ENCODE results near the gene PUS7. TPM values are rescaled to one million over a fixed set of nuclear protein-coding genes. Genes with fewer than 3 reads are reported as not detected.
A peak's percentile ranks its signal among the peaks of the same experiment; 100 is the strongest.
"Not testable (repeated sequence)": the region's sequence is repeated elsewhere in the genome, so short reads cannot be mapped to it uniquely, and the experiment has no call there.

PUS7 gene
- total RNA-seq, 2 experiments from 2014 or later, result 13.1 to 19.4 TPM

DNA sequence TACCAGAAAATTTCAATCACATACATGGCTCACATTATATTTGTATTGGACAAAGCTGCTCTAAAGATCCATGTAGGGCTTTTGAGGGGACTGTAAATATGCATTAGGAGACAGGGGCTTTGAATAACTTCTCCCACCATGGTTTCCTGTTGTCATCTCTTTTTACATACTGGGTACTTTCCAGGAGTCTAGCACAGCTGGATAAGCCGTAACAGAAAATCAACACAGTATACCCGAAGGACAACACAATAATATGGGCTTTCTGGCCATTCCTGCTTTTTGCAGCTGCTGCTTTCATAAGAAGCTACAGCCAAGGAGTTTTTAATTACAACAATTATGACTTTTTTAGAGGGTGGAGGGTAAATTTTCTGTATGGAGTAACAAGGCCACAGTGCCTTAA, 70.0 kb downstream of the PUS7 start:
- Mint-ChIP-seq H3K27ac (no peak overlapping the region), H3K9me3 (ENCODE audit: low read depth) (no peaks in the 10 kb centered on the region), H3K27me3 (no peaks in the 10 kb centered on the region), H3K4me3 (no peak overlapping the region), H3K4me1 (peaks cover 13% of the 10 kb centered on the region), H3K36me3 (peaks cover 8% of the 10 kb centered on the region)
- CTCF ChIA-PET, result no interaction called here
- DNase-seq (no peak), ATAC-seq (no peak)

- not testable (repeated sequence) for DNase-seq; H3K4me3 Mint-ChIP-seq; H3K27ac Mint-ChIP-seq; H3K36me3 Mint-ChIP-seq; ATAC-seq; H3K27me3 Mint-ChIP-seq; H3K9me3 Mint-ChIP-seq (ENCODE audit: low read depth)
- CTCF ChIA-PET, result interaction anchor here (0.6 kb wide), 1 partner anchor 106 kb away, joined by 3 read pairs; no protein-coding TSS in a partner anchor
- H3K4me1 Mint-ChIP-seq, result peaks cover 13% of the 10 kb centered on the region
These were observed 71.2 kb downstream of the PUS7 start for GRCh38 chr7:105450870-105451269.

GRCh38 chr7:105450177-105450861, 71.8 kb downstream of the PUS7 start:
- DNase-seq (no peak), ATAC-seq (no peak)
- H3K27ac Mint-ChIP-seq, result no peak overlapping the region
- CTCF ChIA-PET, result interaction anchor here (0.6 kb wide), 1 partner anchor 106 kb away, joined by 3 read pairs; no protein-coding TSS in a partner anchor
- H3K27me3 Mint-ChIP-seq, result no peaks in the 10 kb centered on the region
- no peaks in the 10 kb centered on the region for H3K9me3 Mint-ChIP-seq (ENCODE audit: low read depth)
- H3K4me1 Mint-ChIP-seq, result peaks cover 13% of the 10 kb centered on the region
- peaks cover 5% of the 10 kb centered on the region for H3K36me3 Mint-ChIP-seq
- no peak overlapping the region for H3K4me3 Mint-ChIP-seq

DNA sequence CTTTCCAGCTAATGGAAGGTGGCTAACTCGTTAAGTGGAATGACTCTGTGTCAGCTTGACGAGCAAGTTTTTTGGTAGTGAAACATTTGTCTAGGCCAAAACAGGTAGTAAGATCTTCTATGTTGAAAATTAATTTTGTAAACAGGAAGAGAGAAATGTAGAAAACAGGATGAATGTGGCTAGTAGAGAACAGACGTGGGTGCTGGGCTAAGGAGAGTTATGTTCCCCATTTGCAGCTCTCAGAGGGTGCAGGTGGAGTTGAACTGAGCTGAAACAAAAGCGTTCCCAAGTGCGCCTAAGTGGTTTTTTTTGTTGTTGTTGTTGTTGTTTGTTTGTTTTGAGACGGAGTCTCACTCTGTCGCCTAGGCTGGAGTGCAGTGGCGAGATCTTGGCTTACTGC, 73.9 kb downstream of the PUS7 start:
- Mint-ChIP-seq H3K4me1 (peaks cover 13% of the 10 kb centered on the region), H3K27ac (peak overlapping the region; percentile 75), H3K36me3 (peaks cover 5% of the 10 kb centered on the region), H3K27me3 (no peaks in the 10 kb centered on the region), H3K9me3 (ENCODE audit: low read depth) (no peaks in the 10 kb centered on the region), H3K4me3 (no peak overlapping the region)
- ATAC-seq (no peak), DNase-seq (no peak)
- CTCF ChIA-PET, result no interaction called here

- CTCF ChIA-PET, result no interaction called here
- H3K4me1 Mint-ChIP-seq, result peaks cover 13% of the 10 kb centered on the region
- no peak for ATAC-seq
- H3K36me3 Mint-ChIP-seq, result peaks cover 3% of the 10 kb centered on the region
- no peak for DNase-seq
- H3K27me3 Mint-ChIP-seq, result no peaks in the 10 kb centered on the region
- no peak overlapping the region for H3K4me3 Mint-ChIP-seq
- H3K9me3 Mint-ChIP-seq (ENCODE audit: low read depth), result no peaks in the 10 kb centered on the region
- H3K27ac Mint-ChIP-seq, result no peak overlapping the region
These were observed 77.6 kb downstream of the PUS7 start for GRCh38 chr7:105444342-105444987.

- H3K9me3 Mint-ChIP-seq (ENCODE audit: low read depth); ATAC-seq; H3K36me3 Mint-ChIP-seq; DNase-seq; H3K4me1 Mint-ChIP-seq; H3K4me3 Mint-ChIP-seq; H3K27me3 Mint-ChIP-seq; H3K27ac Mint-ChIP-seq; CTCF ChIA-PET: not testable (repeated sequence)
These were observed 79.9 kb downstream of the PUS7 start for GRCh38 chr7:105442214-105442613.

- peaks cover 2% of the 10 kb centered on the region for H3K4me1 Mint-ChIP-seq
- DNase-seq, result no peak
- CTCF ChIA-PET, result interaction anchor here (1.3 kb wide), 1 partner anchor 10 kb away, joined by 4 read pairs; no protein-coding TSS in a partner anchor
These were observed 82.7 kb downstream of the PUS7 start for GRCh38 chr7:105439174-105439893.

DNA sequence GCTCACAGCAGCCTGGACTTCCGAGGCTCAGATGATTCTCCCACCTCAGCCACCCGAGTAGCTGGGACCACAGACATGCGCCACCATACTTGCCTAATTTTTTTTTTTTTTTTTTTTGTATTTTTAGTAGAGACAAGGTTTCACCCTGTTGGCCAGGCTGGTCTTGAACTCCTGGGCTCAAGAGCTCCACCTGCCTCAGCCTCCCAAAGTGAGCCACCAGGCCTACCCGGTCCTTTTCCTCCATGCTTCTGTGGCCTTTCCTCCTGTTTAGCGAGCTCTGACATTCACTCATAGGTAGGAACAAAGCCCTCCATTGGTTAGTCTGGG, 83.3 kb downstream of the PUS7 start:
- Mint-ChIP-seq H3K36me3 (no peaks in the 10 kb centered on the region), H3K4me3 (no peak overlapping the region), H3K27me3 (no peaks in the 10 kb centered on the region), H3K9me3 (ENCODE audit: low read depth) (no peaks in the 10 kb centered on the region), H3K27ac (no peak overlapping the region), H3K4me1 (peaks cover 2% of the 10 kb centered on the region)
- CTCF ChIA-PET, result interaction anchor here (0.7 to 1.3 kb wide), 2 partner anchors 9 to 710 kb away, joined by 3 to 4 read pairs; no protein-coding TSS in a partner anchor
- ATAC-seq (no peak), DNase-seq (no peak)

More at GRCh38 chr7:105439174-105439893, 82.7 kb downstream of the PUS7 start:
- H3K27me3 Mint-ChIP-seq, result no peaks in the 10 kb centered on the region
- no peak overlapping the region for H3K4me3 Mint-ChIP-seq
- H3K36me3 Mint-ChIP-seq, result no peaks in the 10 kb centered on the region
- no peaks in the 10 kb centered on the region for H3K9me3 Mint-ChIP-seq (ENCODE audit: low read depth)
- no peak for ATAC-seq
- no peak overlapping the region for H3K27ac Mint-ChIP-seq

DNA sequence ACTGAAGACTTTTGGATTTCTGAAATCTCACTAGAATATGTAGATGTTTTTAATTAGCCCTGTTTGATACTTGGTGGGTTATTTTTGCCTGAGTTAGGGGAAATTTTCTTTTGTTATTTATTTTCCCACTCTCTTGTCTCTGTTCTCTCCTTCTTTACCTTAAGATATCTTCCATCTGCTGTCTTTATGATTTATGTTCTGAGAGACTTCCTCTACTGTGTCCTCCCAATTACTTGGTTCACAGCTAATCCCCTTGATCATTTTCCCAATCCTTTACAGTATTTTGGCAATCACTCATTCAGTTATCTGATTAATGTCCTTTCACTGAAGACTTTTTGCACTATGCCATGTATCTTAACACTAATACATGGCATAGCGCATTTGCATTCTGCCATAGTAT, 83.8 kb downstream of the PUS7 start:
- no peak for ATAC-seq
- H3K9me3 Mint-ChIP-seq (ENCODE audit: low read depth), result no peaks in the 10 kb centered on the region
- CTCF ChIA-PET, result interaction anchor here (0.7 to 1.3 kb wide), 2 partner anchors 8 to 710 kb away, joined by 3 to 4 read pairs; no protein-coding TSS in a partner anchor
- H3K36me3 Mint-ChIP-seq, result no peaks in the 10 kb centered on the region
- H3K27ac Mint-ChIP-seq, result no peak overlapping the region
- no peaks in the 10 kb centered on the region for H3K27me3 Mint-ChIP-seq
- DNase-seq, result no peak
- H3K4me1 Mint-ChIP-seq, result peaks cover 2% of the 10 kb centered on the region
- H3K4me3 Mint-ChIP-seq, result no peak overlapping the region

- CTCF ChIA-PET; ATAC-seq; H3K9me3 Mint-ChIP-seq (ENCODE audit: low read depth); H3K27ac Mint-ChIP-seq; H3K4me3 Mint-ChIP-seq; H3K4me1 Mint-ChIP-seq; H3K27me3 Mint-ChIP-seq; DNase-seq; H3K36me3 Mint-ChIP-seq: not testable (repeated sequence)
These were observed 84.7 kb downstream of the PUS7 start for GRCh38 chr7:105437356-105437755.

DNA sequence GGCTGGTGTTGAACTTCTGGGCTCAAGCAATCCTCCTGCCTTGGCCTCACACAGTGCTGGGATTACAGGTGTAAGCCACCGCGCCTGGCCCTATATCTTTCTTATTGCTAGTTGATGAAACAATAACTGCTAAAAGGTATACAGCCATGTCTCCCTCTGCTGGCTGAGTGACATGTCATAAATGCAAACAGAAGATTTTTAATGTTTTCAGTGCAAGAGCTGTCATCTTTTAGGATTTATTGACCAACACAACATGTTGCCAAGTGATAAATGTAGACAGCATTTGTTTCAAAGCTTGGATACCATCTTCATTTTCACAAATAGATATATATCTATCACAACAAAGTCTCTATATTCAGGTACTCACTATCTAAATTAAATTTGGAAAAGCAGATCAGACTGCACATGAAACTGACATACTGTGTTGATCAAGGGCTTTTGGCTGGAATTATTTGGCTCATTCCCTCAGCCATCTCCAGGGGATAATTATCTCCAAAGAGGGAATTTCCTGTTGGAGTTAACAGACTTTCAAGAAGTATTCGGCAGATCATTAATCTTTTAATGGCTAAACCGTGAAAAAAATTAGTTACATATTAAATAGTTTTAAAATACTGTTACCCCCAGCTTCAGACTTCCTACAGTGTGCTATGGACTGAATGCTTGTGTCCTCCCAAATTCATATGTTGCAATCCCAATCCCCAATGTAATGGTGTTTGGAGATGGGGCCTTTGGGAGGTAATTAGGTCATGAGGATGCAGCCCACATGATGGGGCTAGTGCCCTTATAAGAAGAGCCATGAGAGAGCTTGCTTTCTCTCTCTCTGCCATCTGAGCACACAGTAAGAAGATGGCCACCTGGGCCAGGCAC, 92.1 kb downstream of the PUS7 start:
- peaks cover 8% of the 10 kb centered on the region for H3K4me1 Mint-ChIP-seq
- H3K27ac Mint-ChIP-seq, result no peak overlapping the region
- no peak for ATAC-seq

DNA sequence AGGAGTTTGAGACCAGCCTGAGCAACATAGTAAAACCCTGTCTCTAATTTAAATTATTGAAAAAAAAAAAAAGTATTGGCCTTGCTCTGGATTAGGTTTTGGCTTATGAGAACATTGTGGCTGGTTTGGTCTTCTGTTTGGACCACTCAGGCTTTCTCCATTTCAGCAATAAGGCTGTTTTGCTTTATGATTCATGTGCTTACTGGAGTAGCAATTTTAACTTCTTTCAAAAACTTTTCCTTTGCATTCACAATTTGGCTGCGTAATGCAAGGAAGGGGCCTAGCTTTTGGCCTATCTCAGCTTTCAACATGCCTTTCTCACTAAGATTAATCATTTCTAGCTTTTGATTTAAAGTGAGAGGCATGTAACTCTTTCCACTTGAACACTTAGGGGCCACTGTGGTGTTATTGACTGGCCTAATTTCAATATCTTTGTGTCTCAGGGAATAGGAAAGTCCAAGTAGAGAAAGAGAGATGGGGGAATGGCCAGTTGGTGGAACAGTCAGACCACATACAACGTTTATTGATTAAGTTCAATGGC, 95.4 kb downstream of the PUS7 start:
- Mint-ChIP-seq H3K4me1 (peaks cover 8% of the 10 kb centered on the region), H3K36me3 (no peaks in the 10 kb centered on the region), H3K27ac (no peak overlapping the region), H3K9me3 (ENCODE audit: low read depth) (no peaks in the 10 kb centered on the region), H3K4me3 (no peak overlapping the region), H3K27me3 (no peaks in the 10 kb centered on the region)
- DNase-seq (no peak), ATAC-seq (no peak)
- CTCF ChIA-PET, result no interaction called here

More for the DNA sequence above, 92.1 kb downstream of the PUS7 start:
- CTCF ChIA-PET, result interaction anchor here (0.6 to 1.7 kb wide), 12 partner anchors 9 to 512 kb away, joined by 3 to 5 read pairs (median 3); no protein-coding TSS in a partner anchor
- Mint-ChIP-seq H3K27me3 (no peaks in the 10 kb centered on the region), H3K4me3 (no peak overlapping the region), H3K36me3 (no peaks in the 10 kb centered on the region), H3K9me3 (ENCODE audit: low read depth) (no peaks in the 10 kb centered on the region)
- DNase-seq, result peak; percentile 62

- ATAC-seq (no peak), DNase-seq (no peak)
- CTCF ChIA-PET, result no interaction called here
- peaks cover 6% of the 10 kb centered on the region for H3K4me1 Mint-ChIP-seq
- no peaks in the 10 kb centered on the region for H3K9me3 Mint-ChIP-seq (ENCODE audit: low read depth)
- no peaks in the 10 kb centered on the region for H3K36me3 Mint-ChIP-seq
- H3K27ac Mint-ChIP-seq, result no peak overlapping the region
- no peak overlapping the region for H3K4me3 Mint-ChIP-seq
- H3K27me3 Mint-ChIP-seq, result no peaks in the 10 kb centered on the region
These were observed 98.1 kb downstream of the PUS7 start for GRCh38 chr7:105423987-105424386.

Data from activated CD8-positive, alpha-beta memory T cell treated with anti-CD3 and anti-CD28 coated beads, Interleukin-2, amount 10 ng/mL, durations not matched to agents 7 days and 5 days (primary cell).